Stimulated activated naive CD4-positive, alpha-beta T cell treated with Interleukin-2 at 50 U/mL for 16 hours (primary cell): Measurements from ENCODE around the gene COTL1.

Experiments
- DNase-seq: peaks from one replicate; lab custom pipeline; 2025; lab: John Stamatoyannopoulos, UW

COTL1 gene

GRCh38 chr16:84548971-84549844 is 68.7 kb downstream of the COTL1 start:
- DNase-seq: peak; percentile 54

GRCh38 chr16:84548508-84548907 is 69.4 kb downstream of the COTL1 start:
- DNase-seq: no peak

GRCh38 chr16:84547546-84548061 is 70.3 kb downstream of the COTL1 start:
- DNase-seq: no peak

GRCh38 chr16:84546669-84547545 is 71.0 kb downstream of the COTL1 start:
- no peak for DNase-seq

- DNase-seq: no peak
Measured at GRCh38 chr16:84545114-84545737, 72.7 kb downstream of the COTL1 start.

- no peak for DNase-seq
Measured at GRCh38 chr16:84544031-84544773, 73.7 kb downstream of the COTL1 start.

GRCh38 chr16:84543253-84543652 is 74.6 kb downstream of the COTL1 start:
- no peak for DNase-seq

- DNase-seq: no peak
Measured at GRCh38 chr16:84541999-84542817, 75.7 kb downstream of the COTL1 start.

- no peak for DNase-seq
Measured at GRCh38 chr16:84540194-84540593, 77.7 kb downstream of the COTL1 start.

- DNase-seq: no peak
Measured at GRCh38 chr16:84538222-84538840, 79.5 kb downstream of the COTL1 start.

GRCh38 chr16:84537491-84538151 is 80.3 kb downstream of the COTL1 start:
- DNase-seq: no peak

- DNase-seq: no peak
Measured at GRCh38 chr16:84535851-84536250, 82.0 kb downstream of the COTL1 start.

GRCh38 chr16:84535408-84535807 is 82.5 kb downstream of the COTL1 start:
- DNase-seq: no peak

- DNase-seq: no peak
Measured at GRCh38 chr16:84534815-84535214, 83.1 kb downstream of the COTL1 start.

GRCh38 chr16:84532855-84533486 is 84.9 kb downstream of the COTL1 start:
- no peak for DNase-seq

- DNase-seq: no peak
Measured at GRCh38 chr16:84532291-84532724, 85.6 kb downstream of the COTL1 start.

- no peak for DNase-seq
Measured at GRCh38 chr16:84531671-84532111, 86.2 kb downstream of the COTL1 start.

GRCh38 chr16:84530590-84530989 is 87.3 kb downstream of the COTL1 start:
- no peak for DNase-seq

- no peak for DNase-seq
Measured at GRCh38 chr16:84529607-84530006, 88.3 kb downstream of the COTL1 start.
